NB4 (cell line): ENCODE data around the gene CYSRT1.

ENCODE experiments used
- MYC ChIP-seq: IDR thresholded peaks from 2 replicates; pipeline ENCODE4 v1.6.1; 2011; ENCODE audit warnings: low read depth, low read length
- POLR2A ChIP-seq: IDR thresholded peaks from 2 replicates; pipeline ENCODE4 v1.6.1; 2011; ENCODE audit warnings: mild to moderate bottlenecking; ENCODE audit not compliant: insufficient read length; ENCODE audit errors: extremely low read depth
- TF ChIP-seq, protein P1 (sequence below): IDR thresholded peaks from one replicate; pipeline ENCODE4 v1.5.1; 2012; ENCODE audit warnings: low read depth, low read length
- TF ChIP-seq, protein P2 (sequence below): IDR thresholded peaks from 2 replicates; pipeline ENCODE4 v1.6.1; 2011; ENCODE audit warnings: low read depth, low read length

DNA sequence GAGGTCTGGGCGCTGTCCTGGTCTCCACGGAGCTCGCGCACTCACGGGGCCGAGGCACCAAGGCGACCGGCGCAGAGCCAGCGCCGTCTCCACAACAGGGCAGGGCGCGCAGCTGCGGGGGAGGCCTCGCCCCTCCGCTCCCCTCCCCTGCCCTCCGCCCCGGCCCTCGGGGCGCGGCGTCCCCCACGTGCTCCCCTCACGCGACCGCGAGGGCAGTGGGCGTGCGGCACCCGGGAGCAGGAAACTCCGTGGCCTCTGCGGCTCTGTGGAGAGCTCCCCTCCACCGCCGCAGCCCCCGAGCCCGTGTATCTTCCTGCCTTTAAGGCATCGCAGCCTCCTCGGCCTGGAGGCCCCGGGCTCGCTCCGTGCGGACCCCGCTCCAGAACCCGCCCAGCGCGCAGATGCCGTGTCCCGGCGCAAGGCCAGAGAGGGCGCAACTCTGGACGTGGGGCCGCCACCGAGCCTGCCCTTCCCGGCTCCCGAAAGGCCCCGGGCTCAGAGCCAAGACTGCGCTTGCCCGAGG, 15.4 kb downstream of the CYSRT1 start:
- TF ChIP-seq, protein P1, sequence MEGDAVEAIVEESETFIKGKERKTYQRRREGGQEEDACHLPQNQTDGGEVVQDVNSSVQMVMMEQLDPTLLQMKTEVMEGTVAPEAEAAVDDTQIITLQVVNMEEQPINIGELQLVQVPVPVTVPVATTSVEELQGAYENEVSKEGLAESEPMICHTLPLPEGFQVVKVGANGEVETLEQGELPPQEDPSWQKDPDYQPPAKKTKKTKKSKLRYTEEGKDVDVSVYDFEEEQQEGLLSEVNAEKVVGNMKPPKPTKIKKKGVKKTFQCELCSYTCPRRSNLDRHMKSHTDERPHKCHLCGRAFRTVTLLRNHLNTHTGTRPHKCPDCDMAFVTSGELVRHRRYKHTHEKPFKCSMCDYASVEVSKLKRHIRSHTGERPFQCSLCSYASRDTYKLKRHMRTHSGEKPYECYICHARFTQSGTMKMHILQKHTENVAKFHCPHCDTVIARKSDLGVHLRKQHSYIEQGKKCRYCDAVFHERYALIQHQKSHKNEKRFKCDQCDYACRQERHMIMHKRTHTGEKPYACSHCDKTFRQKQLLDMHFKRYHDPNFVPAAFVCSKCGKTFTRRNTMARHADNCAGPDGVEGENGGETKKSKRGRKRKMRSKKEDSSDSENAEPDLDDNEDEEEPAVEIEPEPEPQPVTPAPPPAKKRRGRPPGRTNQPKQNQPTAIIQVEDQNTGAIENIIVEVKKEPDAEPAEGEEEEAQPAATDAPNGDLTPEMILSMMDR, result no peak
- no peak for TF ChIP-seq POLR2A
- TF ChIP-seq, protein P2, sequence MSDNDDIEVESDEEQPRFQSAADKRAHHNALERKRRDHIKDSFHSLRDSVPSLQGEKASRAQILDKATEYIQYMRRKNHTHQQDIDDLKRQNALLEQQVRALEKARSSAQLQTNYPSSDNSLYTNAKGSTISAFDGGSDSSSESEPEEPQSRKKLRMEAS, result peak; percentile 85
- TF ChIP-seq MYC, result peak; percentile 86; the same call in 1 of the 2 replicates
